Parathyroid adenoma (tissue), 2 donors: ENCODE data around the gene SCARB2.

ENCODE experiments used
- H2AFZ ChIP-seq: fragments of 300-600 bp; sonication (generic); one replicate; pipeline ENCODE4 v1.7.0; 2017; ENCODE audit warnings: antibody characterized with exemption, mild to moderate bottlenecking
- H3K27ac ChIP-seq: fragments of 300-600 bp; sonication (generic); one replicate; pipeline ENCODE4 v1.7.0; 2017
- H3K27me3 ChIP-seq: fragments of 300-600 bp; sonication (generic); one replicate; pipeline ENCODE4 v1.7.0; 2017; ENCODE audit warnings: low read length; ENCODE audit not compliant: control insufficient read depth, insufficient read depth
- H3K36me3 ChIP-seq: fragments of 300-600 bp; sonication (generic); one replicate; pipeline ENCODE4 v1.7.0; 2017; ENCODE audit warnings: low read length; ENCODE audit not compliant: control insufficient read depth, insufficient read depth
- H3K4me1 ChIP-seq: fragments of 300-600 bp; sonication (generic); one replicate; pipeline ENCODE4 v1.7.0; 2017; ENCODE audit warnings: control low read depth
- H3K4me2 ChIP-seq: fragments of 300-600 bp; sonication (generic); one replicate; pipeline ENCODE4 v1.7.0; 2017; ENCODE audit warnings: low read length
- H3K4me3 ChIP-seq: fragments of 300-600 bp; sonication (generic); one replicate; pipeline ENCODE4 v1.7.0; 2017; ENCODE audit warnings: low read depth, low read length
- H3K79me2 ChIP-seq: fragments of 300-600 bp; sonication (generic); one replicate; pipeline ENCODE4 v1.7.0; 2017; ENCODE audit warnings: control low read depth
- H3K9ac ChIP-seq: fragments of 300-600 bp; sonication (generic); one replicate; pipeline ENCODE4 v1.7.0; 2017; ENCODE audit warnings: mild to moderate bottlenecking
- H3K9me3 ChIP-seq: fragments of 300-600 bp; sonication (generic); one replicate; pipeline ENCODE4 v1.7.0; 2017; ENCODE audit warnings: low read length; ENCODE audit not compliant: control insufficient read depth
- TF ChIP-seq, protein P1 (sequence below): fragments of 300-600 bp; sonication (generic); IDR thresholded peaks from one replicate; pipeline ENCODE4 v1.7.0; 2017; ENCODE audit warnings: antibody characterized with exemption, mild to moderate bottlenecking
- donor health status: primary hyperparathyroidism.

Gene SCARB2

GRCh38 chr4:76233967-76234678, 20.5 kb upstream of the SCARB2 start:
- H2AFZ ChIP-seq = no peak overlapping the region
- no peaks in the 10 kb centered on the region for H3K9me3 ChIP-seq
- no peaks in the 10 kb centered on the region for H3K36me3 ChIP-seq
- H3K4me1 ChIP-seq = no peaks in the 10 kb centered on the region
- H3K27ac ChIP-seq = no peak overlapping the region
- no peak overlapping the region for H3K9ac ChIP-seq
- no peaks in the 10 kb centered on the region for H3K27me3 ChIP-seq
- no peak overlapping the region for H3K4me3 ChIP-seq
- H3K4me2 ChIP-seq = no peak overlapping the region
- TF ChIP-seq, protein P1, sequence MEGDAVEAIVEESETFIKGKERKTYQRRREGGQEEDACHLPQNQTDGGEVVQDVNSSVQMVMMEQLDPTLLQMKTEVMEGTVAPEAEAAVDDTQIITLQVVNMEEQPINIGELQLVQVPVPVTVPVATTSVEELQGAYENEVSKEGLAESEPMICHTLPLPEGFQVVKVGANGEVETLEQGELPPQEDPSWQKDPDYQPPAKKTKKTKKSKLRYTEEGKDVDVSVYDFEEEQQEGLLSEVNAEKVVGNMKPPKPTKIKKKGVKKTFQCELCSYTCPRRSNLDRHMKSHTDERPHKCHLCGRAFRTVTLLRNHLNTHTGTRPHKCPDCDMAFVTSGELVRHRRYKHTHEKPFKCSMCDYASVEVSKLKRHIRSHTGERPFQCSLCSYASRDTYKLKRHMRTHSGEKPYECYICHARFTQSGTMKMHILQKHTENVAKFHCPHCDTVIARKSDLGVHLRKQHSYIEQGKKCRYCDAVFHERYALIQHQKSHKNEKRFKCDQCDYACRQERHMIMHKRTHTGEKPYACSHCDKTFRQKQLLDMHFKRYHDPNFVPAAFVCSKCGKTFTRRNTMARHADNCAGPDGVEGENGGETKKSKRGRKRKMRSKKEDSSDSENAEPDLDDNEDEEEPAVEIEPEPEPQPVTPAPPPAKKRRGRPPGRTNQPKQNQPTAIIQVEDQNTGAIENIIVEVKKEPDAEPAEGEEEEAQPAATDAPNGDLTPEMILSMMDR = no peak
- H3K79me2 ChIP-seq = no peaks in the 10 kb centered on the region

DNA sequence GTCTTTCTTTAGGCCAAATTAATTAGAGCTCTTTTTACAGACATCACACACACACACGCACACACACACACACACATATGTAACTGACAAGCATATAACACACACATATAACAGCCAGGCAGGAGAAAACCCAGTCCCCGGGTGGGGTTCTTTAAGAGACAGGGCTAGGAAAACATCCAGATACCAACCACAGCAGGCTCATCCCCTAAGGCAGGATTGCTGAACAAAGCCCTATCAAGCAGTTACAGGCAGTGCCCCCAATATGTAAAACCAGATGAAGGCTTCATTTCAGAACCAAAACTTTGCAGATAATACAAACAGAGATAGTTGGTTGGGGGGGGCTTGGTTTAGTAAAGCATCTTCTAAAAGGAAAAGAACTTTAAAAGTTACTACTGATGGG, 19.9 kb upstream of the SCARB2 start:
- H3K4me1 ChIP-seq = no peaks in the 10 kb centered on the region
- H3K27me3 ChIP-seq = no peaks in the 10 kb centered on the region
- H3K9ac ChIP-seq = no peak overlapping the region
- no peak overlapping the region for H3K27ac ChIP-seq
- no peak overlapping the region for H3K4me2 ChIP-seq
- no peaks in the 10 kb centered on the region for H3K9me3 ChIP-seq
- no peak overlapping the region for H3K4me3 ChIP-seq
- H3K79me2 ChIP-seq = no peaks in the 10 kb centered on the region
- H2AFZ ChIP-seq = no peak overlapping the region
- no peaks in the 10 kb centered on the region for H3K36me3 ChIP-seq
- TF ChIP-seq, protein P1 = no peak

GRCh38 chr4:76233083-76233482, 19.5 kb upstream of the SCARB2 start:
- TF ChIP-seq, protein P1 = no peak
- Histone ChIP-seq H3K27ac (no peak overlapping the region), H3K4me3 (no peak overlapping the region), H3K9ac (no peak overlapping the region), H3K36me3 (no peaks in the 10 kb centered on the region), H3K9me3 (no peaks in the 10 kb centered on the region), H2AFZ (no peak overlapping the region), H3K4me1 (no peaks in the 10 kb centered on the region), H3K79me2 (no peaks in the 10 kb centered on the region), H3K27me3 (no peaks in the 10 kb centered on the region), H3K4me2 (no peak overlapping the region)

GRCh38 chr4:76232681-76233080, 19.1 kb upstream of the SCARB2 start:
- Histone ChIP-seq H3K27me3 (no peaks in the 10 kb centered on the region), H3K9me3 (no peaks in the 10 kb centered on the region), H3K9ac (no peak overlapping the region), H3K36me3 (no peaks in the 10 kb centered on the region), H3K79me2 (no peaks in the 10 kb centered on the region), H3K4me1 (no peaks in the 10 kb centered on the region), H2AFZ (no peak overlapping the region), H3K4me3 (no peak overlapping the region), H3K27ac (no peak overlapping the region), H3K4me2 (no peak overlapping the region)
- TF ChIP-seq, protein P1 = no peak

DNA sequence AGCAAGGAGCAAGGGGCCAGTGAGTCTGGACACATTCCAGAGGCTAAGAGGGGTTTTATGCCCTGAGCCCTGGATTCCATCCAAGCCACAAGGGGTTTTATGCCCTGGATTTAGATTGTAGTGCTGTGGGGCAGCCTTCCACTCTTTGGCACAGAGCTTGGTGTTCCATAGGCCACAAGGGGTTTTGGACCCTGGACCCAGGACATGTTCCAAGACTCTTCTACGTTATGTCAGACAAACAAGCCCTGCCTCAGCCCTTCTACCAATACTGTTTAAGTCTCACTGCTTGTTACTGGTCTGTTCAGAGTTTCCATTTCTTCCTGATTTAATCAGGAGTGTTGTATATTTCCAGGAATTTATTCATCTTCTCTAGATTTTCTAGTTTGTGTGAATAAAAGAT, 12.8 kb upstream of the SCARB2 start:
- Histone ChIP-seq H3K9me3 (no peaks in the 10 kb centered on the region), H3K9ac (no peak overlapping the region), H3K4me2 (no peak overlapping the region), H3K36me3 (no peaks in the 10 kb centered on the region), H3K27ac (no peak overlapping the region), H3K79me2 (no peaks in the 10 kb centered on the region), H2AFZ (no peak overlapping the region), H3K4me1 (no peaks in the 10 kb centered on the region), H3K27me3 (no peaks in the 10 kb centered on the region), H3K4me3 (no peak overlapping the region)
- TF ChIP-seq, protein P1 = no peak
